Raji (cell line): ENCODE results near the gene BEAN1.

Experiments
- POLR2A ChIP-seq: IDR thresholded peaks from 2 replicates; pipeline ENCODE4 v1.6.1; 2011; ENCODE audit warnings: low read depth, low read length, control low read depth; ENCODE audit not compliant: insufficient read depth

Gene BEAN1

GRCh38 chr16:66458853-66459252 is 31.8 kb downstream of the BEAN1 start:
- TF ChIP-seq POLR2A = no peak

GRCh38 chr16:66459878-66460277 is 32.8 kb downstream of the BEAN1 start:
- no peak for TF ChIP-seq POLR2A

GRCh38 chr16:66460703-66461102 is 33.6 kb downstream of the BEAN1 start:
- no peak for TF ChIP-seq POLR2A

- TF ChIP-seq POLR2A = no peak
Measured at GRCh38 chr16:66462912-66463311, 35.8 kb downstream of the BEAN1 start.

- no peak for TF ChIP-seq POLR2A
Measured at GRCh38 chr16:66467611-66468010, 40.5 kb downstream of the BEAN1 start.

- TF ChIP-seq POLR2A = no peak
Measured at GRCh38 chr16:66468321-66468965, 41.3 kb downstream of the BEAN1 start.

- no peak for TF ChIP-seq POLR2A
Measured at GRCh38 chr16:66469291-66469946, 42.3 kb downstream of the BEAN1 start.

GRCh38 chr16:66469947-66470546 is 43.0 kb downstream of the BEAN1 start:
- TF ChIP-seq POLR2A = no peak

- TF ChIP-seq POLR2A = no peak
Measured at GRCh38 chr16:66470556-66470955, 43.5 kb downstream of the BEAN1 start.

- TF ChIP-seq POLR2A = no peak
Measured at GRCh38 chr16:66471264-66471663, 44.2 kb downstream of the BEAN1 start.

- no peak for TF ChIP-seq POLR2A
Measured at GRCh38 chr16:66471716-66472393, 44.8 kb downstream of the BEAN1 start.

- no peak for TF ChIP-seq POLR2A
Measured at GRCh38 chr16:66473051-66473571, 46.0 kb downstream of the BEAN1 start.

- TF ChIP-seq POLR2A = no peak
Measured at GRCh38 chr16:66473654-66474519, 46.8 kb downstream of the BEAN1 start.

- no peak for TF ChIP-seq POLR2A
Measured at GRCh38 chr16:66474750-66475199, 47.7 kb downstream of the BEAN1 start.

GRCh38 chr16:66475232-66475631 is 48.1 kb downstream of the BEAN1 start:
- TF ChIP-seq POLR2A = no peak
